ENCODE data around the gene CYP26B1.

DNA sequence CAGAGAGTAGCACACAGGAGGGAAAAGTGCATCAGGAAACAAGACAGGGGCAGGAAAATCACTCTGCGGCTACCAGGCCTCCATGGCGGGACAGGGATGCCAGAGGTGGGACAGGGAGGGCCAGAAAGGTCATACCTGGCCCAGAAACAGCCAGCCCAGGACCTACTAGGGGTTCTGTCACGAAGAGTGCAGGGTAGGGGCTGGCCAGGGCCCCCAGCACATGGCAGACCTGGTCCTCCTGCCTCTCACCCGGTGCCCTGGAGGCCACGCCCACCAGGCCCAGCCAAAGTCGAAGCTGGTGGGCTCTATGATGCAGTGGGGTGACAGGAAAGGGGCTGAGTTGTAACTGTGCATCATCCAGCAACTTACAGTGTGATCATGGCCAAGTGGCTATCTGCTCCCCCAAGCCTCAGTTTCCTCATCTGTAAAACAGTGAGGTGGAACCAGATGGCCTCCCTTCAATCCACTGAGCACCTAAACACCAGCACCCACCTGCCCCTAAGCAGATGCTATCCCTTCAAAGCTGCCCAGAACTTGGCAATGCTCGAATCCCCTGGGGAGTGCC lies 10.6 kb downstream of the CYP26B1 start:
- TF ChIP-seq, protein P1, sequence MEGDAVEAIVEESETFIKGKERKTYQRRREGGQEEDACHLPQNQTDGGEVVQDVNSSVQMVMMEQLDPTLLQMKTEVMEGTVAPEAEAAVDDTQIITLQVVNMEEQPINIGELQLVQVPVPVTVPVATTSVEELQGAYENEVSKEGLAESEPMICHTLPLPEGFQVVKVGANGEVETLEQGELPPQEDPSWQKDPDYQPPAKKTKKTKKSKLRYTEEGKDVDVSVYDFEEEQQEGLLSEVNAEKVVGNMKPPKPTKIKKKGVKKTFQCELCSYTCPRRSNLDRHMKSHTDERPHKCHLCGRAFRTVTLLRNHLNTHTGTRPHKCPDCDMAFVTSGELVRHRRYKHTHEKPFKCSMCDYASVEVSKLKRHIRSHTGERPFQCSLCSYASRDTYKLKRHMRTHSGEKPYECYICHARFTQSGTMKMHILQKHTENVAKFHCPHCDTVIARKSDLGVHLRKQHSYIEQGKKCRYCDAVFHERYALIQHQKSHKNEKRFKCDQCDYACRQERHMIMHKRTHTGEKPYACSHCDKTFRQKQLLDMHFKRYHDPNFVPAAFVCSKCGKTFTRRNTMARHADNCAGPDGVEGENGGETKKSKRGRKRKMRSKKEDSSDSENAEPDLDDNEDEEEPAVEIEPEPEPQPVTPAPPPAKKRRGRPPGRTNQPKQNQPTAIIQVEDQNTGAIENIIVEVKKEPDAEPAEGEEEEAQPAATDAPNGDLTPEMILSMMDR (conservative IDR thresholded peaks at IDR 0.05; ENCODE audit: low read depth, low read length): no peak
- no peak for TF ChIP-seq EZH2phosphoT487 (IDR thresholded peaks at IDR 0.05; ENCODE audit: borderline replicate concordance, low read length)
- no peak for TF ChIP-seq EZH2 (IDR thresholded peaks at IDR 0.05; ENCODE audit: low read length, unreplicated experiment)

Measured in PC-3 (cell line).